IPS-11a (cell line): ENCODE data around the gene SLC16A2.

Source experiments
- H3K4me3 ChIP-seq: one replicate; pipeline ENCODE4 v1.5.1; 2013; ENCODE audit warnings: low read depth, low read length, control low read depth

The SLC16A2 gene

DNA sequence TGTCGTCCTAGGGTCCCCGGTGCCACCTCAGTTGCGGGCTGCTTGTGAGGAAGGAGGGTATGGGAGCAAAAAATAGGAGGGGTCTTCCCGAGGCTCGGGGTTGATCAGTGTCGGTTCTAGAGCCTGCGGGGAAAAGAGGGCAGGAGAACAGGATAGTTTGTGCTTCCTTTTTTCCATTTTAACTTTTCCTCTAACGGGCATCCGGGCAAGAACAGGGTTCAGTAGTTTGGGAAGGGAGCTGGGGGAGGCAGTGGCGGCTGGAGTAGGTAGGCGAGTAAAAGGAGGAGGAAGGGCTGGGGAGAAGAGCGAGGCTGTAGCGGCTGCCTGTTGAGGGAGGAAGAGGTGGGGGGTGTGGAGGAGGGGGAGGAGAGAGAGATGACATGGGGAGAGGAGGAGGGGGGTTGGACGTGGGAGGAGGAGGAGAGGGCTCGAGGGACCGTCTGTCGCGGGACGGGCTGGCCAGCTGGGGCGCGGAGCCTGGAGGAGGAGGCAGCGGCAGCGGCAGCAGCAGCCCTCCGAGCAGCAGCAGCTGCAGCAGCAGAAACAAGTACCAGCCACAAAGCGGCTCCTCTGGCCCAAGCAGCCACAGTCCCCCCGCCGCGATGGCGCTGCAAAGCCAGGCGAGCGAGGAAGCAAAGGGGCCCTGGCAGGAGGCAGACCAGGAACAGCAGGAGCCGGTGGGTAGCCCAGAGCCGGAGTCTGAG, at the start of gene SLC16A2:
Gene SLC16A2, plus strand, starts transcription at position 458 of the 704 bp plus-strand sequence. Its CDS starts 145 bp downstream, at position 603.
- H3K4me3 ChIP-seq = peak within 1 kb of the TSS; percentile 53

GRCh38 chrX:74372272-74372671, 49.0 kb upstream of the SLC16A2 start:
- H3K4me3 ChIP-seq = no peak overlapping the region

DNA sequence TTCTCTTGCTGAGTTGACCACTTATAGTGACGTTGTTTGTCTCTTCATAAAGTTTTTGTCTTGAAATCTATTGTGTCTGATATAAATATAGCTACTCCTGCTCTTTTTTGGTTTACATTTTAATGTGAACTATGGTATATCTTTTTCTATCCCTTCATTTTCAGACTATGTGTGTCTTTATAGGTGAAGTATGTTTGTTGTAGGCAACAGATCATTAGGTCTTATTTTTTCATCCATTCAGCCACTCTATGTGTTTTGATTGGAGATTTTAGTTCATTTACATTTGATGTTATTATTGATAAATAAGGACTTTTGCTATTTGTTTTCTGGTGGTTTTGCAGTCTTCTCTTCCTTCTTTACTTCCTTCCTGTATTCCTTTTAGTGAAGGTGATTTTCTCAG, 44.0 kb upstream of the SLC16A2 start:
- H3K4me3 ChIP-seq = no peak overlapping the region

DNA sequence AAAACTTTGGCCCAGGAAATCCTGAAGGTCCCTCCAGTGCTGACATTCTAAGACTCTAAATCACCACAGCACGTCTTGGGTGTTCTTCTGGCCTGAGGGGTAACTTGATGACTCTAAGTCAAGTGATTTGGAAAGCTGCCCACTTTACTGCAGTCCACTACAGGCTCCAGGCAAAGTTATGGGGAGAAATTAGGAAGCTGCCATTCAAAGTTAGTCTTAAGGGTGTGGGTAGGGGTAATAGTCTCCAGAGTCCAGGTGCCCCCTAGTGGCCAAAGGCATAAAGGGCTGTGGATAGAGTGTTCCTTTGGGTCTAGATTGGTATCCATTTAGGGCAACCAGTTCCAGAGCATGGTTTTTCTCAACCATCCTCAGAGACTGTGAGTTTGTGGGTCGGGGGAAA, 38.7 kb upstream of the SLC16A2 start:
- no peak overlapping the region for H3K4me3 ChIP-seq

DNA sequence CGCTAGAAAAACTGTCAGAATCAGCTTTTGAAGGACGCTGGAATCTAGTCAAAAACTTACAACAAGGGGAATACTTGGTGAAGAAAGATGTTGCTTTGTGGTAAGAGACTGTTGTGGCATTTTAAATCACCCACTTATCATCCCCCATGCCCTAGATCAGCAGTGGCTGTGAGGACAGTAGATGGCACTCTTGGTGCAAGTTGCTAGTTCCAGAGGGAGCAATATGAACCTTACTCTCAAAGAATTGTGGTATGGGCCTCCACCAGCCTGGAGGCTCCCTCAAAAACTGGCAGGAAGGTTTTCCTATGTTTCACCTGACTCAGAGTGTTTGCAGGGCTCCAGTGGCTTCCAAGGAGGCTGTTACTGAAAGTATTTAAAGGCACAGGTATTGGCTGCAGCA, 37.7 kb upstream of the SLC16A2 start:
- no peak overlapping the region for H3K4me3 ChIP-seq

- no peak overlapping the region for H3K4me3 ChIP-seq
Measured at GRCh38 chrX:74389016-74389722, 32.1 kb upstream of the SLC16A2 start.

- no peak overlapping the region for H3K4me3 ChIP-seq
Measured at GRCh38 chrX:74395556-74395955, 25.7 kb upstream of the SLC16A2 start.

GRCh38 chrX:74405973-74406489, 15.3 kb upstream of the SLC16A2 start:
- no peak overlapping the region for H3K4me3 ChIP-seq

DNA sequence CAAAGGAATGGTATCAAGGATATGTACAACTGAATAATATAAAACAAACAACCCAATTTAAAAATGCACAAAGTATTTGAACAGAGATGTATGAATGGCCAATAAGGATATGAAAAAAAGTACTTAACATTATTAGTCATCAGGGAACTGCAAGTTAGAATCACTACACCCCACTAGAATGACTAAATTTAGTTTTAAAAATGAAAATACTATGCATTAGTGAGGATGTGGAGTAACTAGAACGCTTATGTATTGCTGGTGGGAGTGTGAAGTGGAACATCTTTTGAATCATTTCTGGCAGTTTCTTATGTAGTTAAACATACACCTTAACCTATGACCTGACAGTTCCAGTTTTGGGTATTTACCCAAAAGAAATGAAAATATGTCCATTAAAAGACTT, 13.0 kb upstream of the SLC16A2 start:
- H3K4me3 ChIP-seq = no peak overlapping the region

DNA sequence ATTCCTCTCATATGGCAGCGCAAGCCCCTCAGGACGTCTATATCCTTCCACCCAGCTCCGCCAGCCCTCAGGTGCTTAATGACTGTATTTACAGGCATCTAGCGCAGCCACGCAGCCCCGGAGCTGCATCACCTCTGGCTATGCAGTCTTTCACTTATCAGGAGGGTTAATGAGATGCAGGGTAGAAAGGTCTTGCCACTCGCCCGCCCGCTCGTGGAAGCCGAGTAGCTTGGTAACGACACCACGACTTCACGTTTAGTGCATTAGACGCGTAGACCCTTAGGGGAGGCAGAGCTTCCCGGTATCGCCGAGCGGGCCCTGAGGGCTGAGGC, 1.5 kb upstream of the SLC16A2 start:
- H3K4me3 ChIP-seq = peak overlapping the region; percentile 53

DNA sequence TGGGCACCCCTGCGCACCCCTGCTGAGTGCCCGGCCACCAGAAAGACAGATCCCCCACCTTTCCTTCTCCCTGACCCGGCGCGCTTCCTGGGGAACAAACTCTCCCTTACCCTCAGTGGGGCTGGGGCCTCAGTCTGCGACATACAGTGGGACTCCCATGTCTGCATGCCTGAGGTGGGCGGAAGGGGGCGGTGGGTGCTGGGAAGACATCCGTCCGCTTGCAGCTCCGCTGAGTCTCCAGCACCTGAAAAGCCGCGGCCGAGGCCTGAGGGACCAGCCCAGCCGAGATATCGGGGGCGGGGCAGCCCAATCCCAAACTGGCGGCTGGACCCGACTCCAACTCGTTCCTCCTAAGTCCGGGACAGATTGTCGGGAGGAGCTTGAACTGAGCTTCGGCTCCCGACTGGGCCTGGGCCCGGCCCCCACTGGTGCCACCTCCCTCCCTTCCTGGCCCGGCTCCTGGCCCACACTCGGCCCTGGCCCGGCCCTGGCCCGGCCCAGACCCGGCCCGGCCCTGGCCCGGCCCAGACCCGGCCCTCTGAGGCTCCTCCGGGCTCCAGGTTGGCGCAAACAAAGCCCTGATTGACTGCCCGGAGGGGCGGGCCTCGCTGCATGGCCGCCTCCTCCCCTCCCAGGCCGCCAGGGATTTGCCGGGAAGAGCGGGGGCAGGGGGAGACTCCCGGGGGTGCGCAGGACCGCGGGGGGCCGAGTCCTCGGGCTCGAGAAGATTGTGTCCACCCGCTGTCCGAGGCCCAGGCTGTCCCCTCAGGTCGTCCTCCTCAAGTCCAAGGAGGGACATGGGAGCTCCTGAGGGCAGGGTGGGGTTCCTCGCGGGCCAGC, 877 bp upstream of the SLC16A2 start:
- H3K4me3 ChIP-seq = peak overlapping the region; percentile 53

DNA sequence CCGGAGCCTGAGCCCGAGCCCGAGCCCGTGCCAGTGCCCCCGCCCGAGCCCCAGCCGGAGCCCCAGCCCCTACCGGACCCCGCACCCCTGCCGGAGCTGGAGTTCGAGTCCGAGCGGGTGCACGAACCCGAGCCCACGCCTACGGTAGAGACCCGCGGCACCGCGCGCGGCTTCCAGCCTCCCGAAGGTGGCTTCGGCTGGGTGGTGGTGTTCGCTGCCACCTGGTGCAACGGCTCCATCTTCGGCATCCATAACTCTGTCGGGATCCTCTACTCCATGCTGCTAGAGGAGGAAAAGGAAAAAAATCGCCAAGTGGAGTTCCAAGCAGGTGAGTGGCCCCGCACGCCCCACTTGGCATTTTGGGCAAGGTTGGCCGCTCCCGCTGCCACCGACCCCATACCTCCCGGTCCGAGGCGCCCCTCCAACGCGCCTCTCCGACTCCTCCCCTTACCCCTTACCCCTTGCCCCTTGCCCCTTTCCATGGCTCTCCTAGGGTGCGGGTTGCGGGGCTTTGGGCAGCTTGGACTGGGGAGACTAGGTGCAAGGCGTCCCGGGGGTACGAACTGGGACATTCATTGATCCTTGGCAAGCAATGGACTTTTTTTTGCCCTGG, 553 bp downstream of the SLC16A2 start:
- peak overlapping the region; percentile 53 for H3K4me3 ChIP-seq

DNA sequence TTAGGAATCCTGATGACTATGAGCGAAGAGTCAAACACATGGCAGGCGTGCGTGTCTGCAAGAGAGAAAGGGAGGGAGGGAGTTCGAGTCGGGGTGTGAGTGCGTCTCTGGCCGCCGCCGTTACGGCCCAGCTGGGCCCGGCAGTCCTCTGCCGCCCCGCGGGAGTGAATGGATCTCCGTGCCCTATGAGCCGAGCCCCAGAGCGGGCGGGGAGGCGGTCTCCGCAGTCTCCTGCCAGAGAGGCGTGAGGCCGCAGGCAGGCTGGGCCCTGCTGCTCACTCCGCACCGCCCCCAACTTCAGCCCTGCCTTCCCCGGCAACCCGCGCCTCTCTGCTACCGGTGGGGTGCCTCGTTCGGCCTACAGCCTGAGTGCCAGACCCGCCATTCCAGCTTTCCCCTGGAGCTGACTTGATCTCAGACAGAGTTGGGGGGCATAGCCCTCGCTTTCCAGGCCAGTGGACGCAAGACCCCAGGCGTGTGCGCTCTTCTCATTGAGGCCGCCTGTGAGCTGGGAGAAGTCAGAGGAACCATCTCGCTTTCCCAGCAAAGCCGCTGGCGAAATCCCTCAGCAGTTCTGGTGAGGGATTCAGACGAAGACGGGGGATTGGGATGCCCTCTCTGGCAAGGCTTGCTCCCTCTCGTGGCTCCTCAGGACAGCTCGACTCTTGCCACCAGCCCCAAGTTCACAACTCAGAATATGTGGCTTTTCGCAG, 1.4 kb downstream of the SLC16A2 start:
- peak overlapping the region; percentile 53 for H3K4me3 ChIP-seq

GRCh38 chrX:74423289-74423998, 2.2 kb downstream of the SLC16A2 start:
- H3K4me3 ChIP-seq = no peak overlapping the region

GRCh38 chrX:74426071-74426470, 4.8 kb downstream of the SLC16A2 start:
- no peak overlapping the region for H3K4me3 ChIP-seq

- H3K4me3 ChIP-seq = no peak overlapping the region
Measured at GRCh38 chrX:74426615-74427014, 5.3 kb downstream of the SLC16A2 start.

DNA sequence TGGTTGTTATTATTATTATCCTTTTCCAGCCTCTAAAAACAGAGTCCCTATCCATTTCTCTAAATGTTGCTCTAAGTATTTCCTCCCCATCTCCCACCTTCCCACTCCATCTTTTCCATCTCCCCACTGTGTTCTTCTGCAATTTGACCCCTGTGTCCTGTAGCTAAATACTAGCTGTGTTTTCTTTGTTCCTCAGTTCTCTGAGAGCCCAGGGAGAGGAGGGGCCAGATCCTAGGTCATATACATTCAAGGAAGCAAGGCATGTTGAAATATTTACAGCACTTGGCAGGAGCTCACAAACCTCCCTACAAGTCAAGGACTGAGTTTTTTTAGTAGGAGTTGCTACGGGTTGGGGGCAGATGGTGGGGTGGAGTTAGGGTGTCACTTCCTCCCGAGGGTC, 10.5 kb downstream of the SLC16A2 start:
- no peak overlapping the region for H3K4me3 ChIP-seq

DNA sequence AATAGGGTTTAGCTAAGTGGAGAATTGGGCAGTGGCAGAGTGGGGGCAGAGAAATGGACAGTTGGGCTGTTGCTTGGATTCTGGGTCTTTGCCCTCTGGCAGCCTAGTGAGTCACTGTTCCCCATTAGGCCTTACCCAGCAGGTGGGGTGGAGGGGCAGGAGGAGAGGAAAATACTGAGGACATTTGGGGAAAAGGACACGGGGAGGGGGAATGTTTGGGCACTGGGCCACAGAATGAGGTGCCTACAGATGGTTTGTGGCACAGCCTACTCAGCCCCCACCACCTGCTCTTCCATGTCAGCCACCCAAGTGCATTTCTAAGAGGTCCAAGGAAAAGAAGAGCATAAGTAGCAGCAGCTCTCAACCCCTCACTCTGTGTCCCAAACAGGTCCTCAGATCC, 13.0 kb downstream of the SLC16A2 start:
- H3K4me3 ChIP-seq = no peak overlapping the region

DNA sequence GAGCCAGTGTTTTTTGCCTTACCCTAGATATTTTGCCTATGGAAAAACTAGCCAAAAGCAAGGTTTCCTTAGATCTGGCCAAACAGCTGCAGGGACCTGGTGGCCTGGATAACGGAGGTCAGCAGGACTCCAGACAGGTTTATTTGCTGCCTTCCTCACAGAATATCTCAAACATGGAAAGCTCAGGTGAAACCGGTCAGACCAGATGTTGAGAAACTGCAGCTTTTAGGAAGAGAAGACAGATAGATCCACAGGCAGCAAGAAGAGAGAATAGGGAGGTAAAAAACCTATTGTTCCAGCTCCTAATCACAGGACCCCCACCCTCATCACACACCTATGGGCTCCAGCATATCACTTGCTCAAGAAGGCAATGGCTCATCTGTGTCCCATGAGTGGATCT, 16.2 kb downstream of the SLC16A2 start:
- H3K4me3 ChIP-seq = no peak overlapping the region

DNA sequence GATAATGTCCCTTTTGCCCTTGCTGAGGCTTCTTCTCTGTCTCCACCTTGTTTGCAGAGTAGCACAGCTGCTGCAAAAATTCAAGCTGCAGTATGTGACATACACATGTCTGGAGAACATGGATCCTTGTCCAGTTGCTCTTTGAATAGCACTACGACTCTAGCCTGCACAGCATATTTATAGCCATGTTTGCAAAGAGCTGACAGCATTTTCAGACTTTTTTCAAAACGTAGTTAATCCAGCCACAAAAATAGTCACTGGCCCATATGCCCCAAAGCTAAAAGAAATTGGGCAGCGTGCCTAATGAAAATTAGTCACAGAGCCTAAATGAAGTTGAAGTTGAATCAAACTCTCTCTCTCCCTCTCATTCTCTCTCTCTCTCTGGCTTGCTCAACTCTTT, 17.5 kb downstream of the SLC16A2 start:
- no peak overlapping the region for H3K4me3 ChIP-seq
